H9 (cell line): ENCODE data around the gene TSFM. TPM values are rescaled to one million over a fixed set of nuclear protein-coding genes. Genes with fewer than 3 reads are reported as not detected.

ENCODE experiments used
- DNase-seq: peaks from one replicate; pipeline ENCODE4 v3.0.0-alpha.2; 2017
- H2AFZ ChIP-seq: one replicate; pipeline ENCODE4 v1.6.1; 2013; ENCODE audit warnings: mild to moderate bottlenecking, low read length, control low read depth, moderate library complexity
- H2AK5ac ChIP-seq: 2 replicates; pipeline ENCODE4 v1.6.1; 2013; ENCODE audit warnings: low read length, control low read depth, mixed read lengths; ENCODE audit not compliant: insufficient read length
- H2BK120ac ChIP-seq: one replicate; pipeline ENCODE4 v1.6.1; 2013; ENCODE audit warnings: low read depth, mild to moderate bottlenecking, low read length, control low read depth, inconsistent platforms; ENCODE audit not compliant: poor library complexity, severe bottlenecking
- H2BK12ac ChIP-seq: 2 replicates; pipeline ENCODE4 v1.6.1; 2013; ENCODE audit warnings: low read length, control low read depth, mixed read lengths, low read depth; ENCODE audit not compliant: insufficient read length
- H2BK15ac ChIP-seq: 2 replicates; pipeline ENCODE4 v1.6.1; 2013; ENCODE audit warnings: low read depth, low read length, control low read depth
- H2BK20ac ChIP-seq: one replicate; pipeline ENCODE4 v1.6.1; 2013; ENCODE audit warnings: low read depth, mild to moderate bottlenecking, low read length, control low read depth, inconsistent platforms; ENCODE audit not compliant: poor library complexity, severe bottlenecking
- H2BK5ac ChIP-seq: 2 replicates; pipeline ENCODE4 v1.6.1; 2013; ENCODE audit warnings: low read length, control low read depth, mixed read lengths; ENCODE audit not compliant: insufficient read length
- H3K14ac ChIP-seq: 2 replicates; pipeline ENCODE4 v1.6.1; 2013; ENCODE audit warnings: low read length, control low read depth; ENCODE audit not compliant: insufficient read depth
- H3K18ac ChIP-seq: 2 replicates; pipeline ENCODE4 v1.6.1; 2013; ENCODE audit warnings: low read depth, mild to moderate bottlenecking, mixed read lengths, low read length, control low read depth; ENCODE audit not compliant: insufficient read length
- H3K23ac ChIP-seq: 2 replicates; pipeline ENCODE4 v1.6.1; 2013; ENCODE audit warnings: low read length, control low read depth, mixed read lengths, low read depth; ENCODE audit not compliant: insufficient read length
- H3K23me2 ChIP-seq: 2 replicates; pipeline ENCODE4 v1.6.1; 2013; ENCODE audit warnings: low read depth, mild to moderate bottlenecking, mixed read lengths, low read length, control low read depth; ENCODE audit not compliant: insufficient read length, poor library complexity, severe bottlenecking
- H3K27ac ChIP-seq: 2 replicates; pipeline ENCODE4 v1.5.1; 2013; ENCODE audit warnings: low read length, control low read depth, mixed read lengths, low read depth; ENCODE audit not compliant: insufficient read length
- H3K27me3 ChIP-seq: 2 replicates; pipeline ENCODE4 v1.6.1; 2013; ENCODE audit warnings: low read length, control low read depth, inconsistent platforms; ENCODE audit not compliant: insufficient read depth
- H3K4ac ChIP-seq: 2 replicates; pipeline ENCODE4 v1.6.1; 2013; ENCODE audit warnings: low read depth, mild to moderate bottlenecking, control low read depth, inconsistent platforms, low read length, moderate library complexity
- H3K4me1 ChIP-seq: 2 replicates; pipeline ENCODE4 v1.6.1; 2013; ENCODE audit warnings: low read length, control low read depth, inconsistent platforms; ENCODE audit not compliant: insufficient read depth
- H3K4me2 ChIP-seq: 2 replicates; pipeline ENCODE4 v1.6.1; 2013; ENCODE audit warnings: low read length, control low read depth, mixed read lengths; ENCODE audit not compliant: insufficient read length, insufficient read depth
- H3K56ac ChIP-seq: 2 replicates; pipeline ENCODE4 v1.6.1; 2013; ENCODE audit warnings: low read depth, mild to moderate bottlenecking, mixed read lengths, low read length, control low read depth; ENCODE audit not compliant: insufficient read length
- H3K79me1 ChIP-seq: 2 replicates; pipeline ENCODE4 v1.6.1; 2013; ENCODE audit warnings: low read depth, mild to moderate bottlenecking, moderate library complexity, low read length, control low read depth, inconsistent platforms; ENCODE audit not compliant: insufficient read depth, poor library complexity, severe bottlenecking
- H3K79me2 ChIP-seq: 2 replicates; pipeline ENCODE4 v1.6.1; 2013; ENCODE audit warnings: low read length, control low read depth, inconsistent platforms; ENCODE audit not compliant: insufficient read depth
- H3K9ac ChIP-seq: 2 replicates; pipeline ENCODE4 v1.6.1; 2013; ENCODE audit warnings: low read length, control low read depth, mixed read lengths; ENCODE audit not compliant: insufficient read length; ENCODE audit errors: extremely low read depth
- H3K9me3 ChIP-seq: one replicate; pipeline ENCODE4 v1.6.1; 2013; ENCODE audit warnings: low read depth, low read length, inconsistent platforms; ENCODE audit not compliant: control insufficient read depth
- H3T11ph ChIP-seq: one replicate; pipeline ENCODE4 v1.6.1; 2013; ENCODE audit warnings: mild to moderate bottlenecking, low read length, control low read depth, inconsistent platforms
- H4K20me1 ChIP-seq: one replicate; pipeline ENCODE4 v1.6.1; 2013; ENCODE audit not compliant: control insufficient read depth, insufficient read length, insufficient read depth
- H4K5ac ChIP-seq: 2 replicates; pipeline ENCODE4 v1.6.1; 2013; ENCODE audit warnings: low read depth, mild to moderate bottlenecking, mixed read lengths, low read length, control low read depth; ENCODE audit not compliant: insufficient read length
- H4K8ac ChIP-seq: replicated peaks from 2 replicates; pipeline ENCODE4 v1.6.1; 2013; ENCODE audit warnings: low read length, control low read depth, mixed read lengths, low read depth; ENCODE audit not compliant: insufficient read length
- H4K91ac ChIP-seq: 2 replicates; pipeline ENCODE4 v1.6.1; 2013; ENCODE audit warnings: low read depth, mild to moderate bottlenecking, moderate library complexity, mixed read lengths, low read length, control low read depth; ENCODE audit not compliant: insufficient read length
- H3K27ac Mint-ChIP-seq, 3 experiments: 2 replicates in 2 of 3; 3 replicates in 1 of 3; pipeline ENCODE4 v1.8.0; 2020 to 2021; ENCODE audit warnings: mixed read lengths in 3 of 3, mild to moderate bottlenecking in 1 of 3, moderate library complexity in 1 of 3
- H3K27me3 Mint-ChIP-seq: 2 replicates; pipeline ENCODE4 v1.8.0; 2021; ENCODE audit warnings: low read depth, mild to moderate bottlenecking, moderate library complexity, mixed read lengths
- H3K36me3 Mint-ChIP-seq, 3 experiments: 2 replicates in 2 of 3; 3 replicates in 1 of 3; pipeline ENCODE4 v1.8.0; 2020 to 2021; ENCODE audit warnings: low read depth in 3 of 3, mixed read lengths in 3 of 3; ENCODE audit not compliant: insufficient read depth in 1 of 3
- H3K4me1 Mint-ChIP-seq, 2 experiments: 2 replicates each; pipeline ENCODE4 v1.8.0; 2020; ENCODE audit warnings: mixed read lengths in 2 of 2
- H3K4me3 Mint-ChIP-seq, 2 experiments: 2 replicates in 1 of 2; 3 replicates in 1 of 2; pipeline ENCODE4 v1.8.0; 2020 to 2021; ENCODE audit warnings: mild to moderate bottlenecking in 2 of 2, mixed read lengths in 2 of 2, moderate library complexity in 1 of 2
- H3K9me3 Mint-ChIP-seq, 2 experiments: 2 replicates in 1 of 2; 3 replicates in 1 of 2; pipeline ENCODE4 v1.8.0; 2020; ENCODE audit warnings: mild to moderate bottlenecking in 2 of 2, mixed read lengths in 2 of 2, moderate library complexity in 1 of 2
- CTCF ChIP-seq: fragments of 200-600 bp; sonication (generic); conservative IDR thresholded peaks from 3 replicates; pipeline ENCODE4 v1.8.0; 2021; ENCODE audit warnings: antibody characterized with exemption, mild to moderate bottlenecking
- WGBS: extraction: QIAGEN DNeasy Blood & Tissue Kit; methylation state at CpG from one replicate; pipeline ENCODE4 v1.1.7; 2013; ENCODE audit warnings: missing lambda C conversion rate, low lambda C conversion rate, mixed read lengths; ENCODE audit not compliant: insufficient read length; ENCODE audit errors: extremely low coverage; 5-methylcytosine and 5-hydroxymethylcytosine counted together
- total RNA-seq: library from RNA; stranded (reverse); gene quantifications from 2 replicates; pipeline ENCODE4 v1.2.1, GENCODE V29; 2021

Gene TSFM
- total RNA-seq, 1 experiment from 2014 or later = 50.2 TPM

- H3K27me3 Mint-ChIP-seq = no peaks in the 10 kb centered on the region
- no peak overlapping the region for H3K4me2 ChIP-seq
- H3K36me3 Mint-ChIP-seq = peaks cover 16 to 30% (median 18%) of the 10 kb centered on the region in 3 experiments
Measured at GRCh38 chr12:57782243-57782607, 362 bp upstream of the TSFM start.

More at GRCh38 chr12:57782243-57782607, 362 bp upstream of the TSFM start:
- H3K4ac ChIP-seq = no peak overlapping the region
- H3K9ac ChIP-seq = no peak overlapping the region
- H3K14ac ChIP-seq = no peak overlapping the region
- H3K18ac ChIP-seq = no peak overlapping the region
- H4K20me1 ChIP-seq = no peaks in the 10 kb centered on the region
- no peak overlapping the region for H2BK120ac ChIP-seq
- no peak overlapping the region for H3K27ac ChIP-seq
- H3K56ac ChIP-seq = no peak overlapping the region
- H3K23ac ChIP-seq = no peak overlapping the region
- no peak overlapping the region for H4K5ac ChIP-seq
- Mint-ChIP-seq H3K27ac (no peak overlapping the region), H3K9me3 (peaks cover 0 to 3% of the 10 kb centered on the region in 2 experiments; a peak in 2 of 5 replicates), H3K4me3 (peak overlapping the region; percentile 100; a peak in 4 of 5 replicates), H3K4me1 (peaks cover 4 to 7% of the 10 kb centered on the region in 2 experiments)
- WGBS = no CpG with 5 or more reads among the region's 4 CpGs
- no peak overlapping the region for H2BK5ac ChIP-seq
- no peaks in the 10 kb centered on the region; the same call in 1 of the 2 replicates for H3K79me2 ChIP-seq
- H4K8ac ChIP-seq = no peak overlapping the region
- TF ChIP-seq CTCF = no peak
- H3K9me3 ChIP-seq = no peaks in the 10 kb centered on the region
- no peak overlapping the region for H2BK12ac ChIP-seq
- H3K4me1 ChIP-seq = no peaks in the 10 kb centered on the region
- no peak overlapping the region for H2BK15ac ChIP-seq
- no peaks in the 10 kb centered on the region for H3K79me1 ChIP-seq
- no peak overlapping the region for H3T11ph ChIP-seq
- no peaks in the 10 kb centered on the region for H3K27me3 ChIP-seq
- peaks cover 5% of the 10 kb centered on the region for H3K23me2 ChIP-seq
- no peak overlapping the region for H2AFZ ChIP-seq
- no peak overlapping the region for H4K91ac ChIP-seq
- H2BK20ac ChIP-seq = no peak overlapping the region
- no peak for DNase-seq
- H2AK5ac ChIP-seq = no peak overlapping the region
